Limb (tissue), 2 donors: ENCODE data around the gene FBN2.
"Not testable (repeated sequence)": the region's sequence is repeated elsewhere in the genome, so short reads cannot be mapped to it uniquely, and the experiment has no call there.

Source experiments
- DNase-seq, 2 donors: peaks; one replicate each; pipeline ENCODE4 v3.0.0-alpha.2; 2016; ENCODE audit errors: extremely low spot score in 2 of 2

The FBN2 gene

GRCh38 chr5:128535251-128535650, 2.8 kb downstream of the FBN2 start:
- no peak for DNase-seq

DNA sequence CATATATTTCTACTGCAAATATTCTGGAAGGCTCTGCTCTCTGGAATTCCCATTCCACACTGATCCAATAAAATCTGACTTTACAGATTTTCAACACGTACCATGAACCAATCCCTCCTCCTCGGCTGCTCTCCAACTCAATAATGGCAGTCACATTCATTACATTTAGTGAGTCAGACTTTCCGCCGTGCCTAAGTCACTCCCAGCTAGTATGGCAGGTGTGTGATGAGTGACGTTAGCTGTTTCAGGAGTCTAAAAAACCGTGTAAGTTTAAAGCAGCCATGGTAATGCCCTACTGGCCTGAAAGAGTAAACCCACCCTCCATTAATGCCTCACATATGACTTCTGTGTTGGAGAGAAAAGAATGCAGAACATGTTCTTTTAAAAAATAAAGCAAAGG, 3.3 kb downstream of the FBN2 start:
- peak; percentile 72 to 85 for DNase-seq

DNA sequence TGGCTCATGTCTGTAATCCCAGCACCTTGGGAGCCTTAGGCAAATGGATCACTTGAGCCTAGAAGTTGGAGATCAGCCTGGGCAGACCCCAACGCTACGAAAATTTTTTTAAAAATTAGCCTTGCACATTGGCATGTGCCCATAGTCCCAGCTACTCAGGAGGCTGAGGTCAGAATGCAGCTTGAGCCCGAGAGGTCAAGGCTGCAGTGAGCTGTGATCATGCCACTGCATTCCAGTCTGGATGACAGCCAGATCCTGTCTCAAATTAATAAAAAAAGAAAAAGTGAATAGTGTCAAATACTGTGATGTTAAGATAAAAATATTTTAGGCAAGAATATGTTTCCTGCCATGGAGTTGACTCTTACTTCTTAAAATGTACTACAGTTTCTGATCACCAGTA, 5.3 kb downstream of the FBN2 start:
- no peak for DNase-seq

DNA sequence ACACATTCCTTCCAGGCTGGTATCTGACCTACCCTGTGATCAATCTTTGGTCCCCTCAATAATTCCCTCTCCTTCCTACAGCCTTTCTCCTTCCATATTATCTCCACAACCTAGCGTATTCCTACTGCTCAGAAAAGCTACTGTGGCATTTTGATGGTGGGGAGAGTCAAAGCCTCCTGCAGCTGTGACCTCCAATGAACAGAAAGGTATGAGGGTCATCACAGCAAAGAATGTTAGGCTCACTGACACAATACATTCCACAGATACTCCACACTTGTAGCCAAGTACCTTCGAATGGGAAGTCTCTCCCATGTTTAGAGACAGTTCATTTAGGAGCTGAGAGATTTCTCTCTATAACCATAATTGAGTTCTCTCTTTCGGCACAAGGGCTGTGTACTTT, 5.9 kb downstream of the FBN2 start:
- DNase-seq = no peak

- no peak for DNase-seq
These were observed 9.3 kb downstream of the FBN2 start for GRCh38 chr5:128528637-128529255.

GRCh38 chr5:128528126-128528525, 9.9 kb downstream of the FBN2 start:
- DNase-seq = no peak

GRCh38 chr5:128527077-128527476, 11.0 kb downstream of the FBN2 start:
- no peak for DNase-seq

DNA sequence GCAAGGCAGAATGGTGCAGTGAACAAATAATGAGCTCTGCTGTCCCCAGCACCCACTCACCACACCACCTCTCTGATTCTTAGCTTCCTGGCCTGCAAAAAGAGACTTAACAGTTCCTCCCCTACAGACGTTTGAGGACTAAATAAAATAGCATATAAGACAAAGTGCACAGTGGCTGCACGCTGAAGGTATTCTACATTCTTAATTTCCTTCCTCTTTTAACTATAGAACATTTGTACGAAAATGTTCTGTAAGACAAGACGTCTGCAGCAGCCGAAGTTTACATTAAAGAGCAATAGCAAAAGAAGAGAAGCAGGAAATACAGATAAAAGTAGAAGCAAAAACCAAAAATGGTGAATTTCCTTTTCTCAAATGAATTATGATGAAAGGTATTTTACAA, 15.7 kb downstream of the FBN2 start:
- no peak for DNase-seq

- no peak for DNase-seq
These were observed 18.2 kb downstream of the FBN2 start for GRCh38 chr5:128519827-128520226.

DNA sequence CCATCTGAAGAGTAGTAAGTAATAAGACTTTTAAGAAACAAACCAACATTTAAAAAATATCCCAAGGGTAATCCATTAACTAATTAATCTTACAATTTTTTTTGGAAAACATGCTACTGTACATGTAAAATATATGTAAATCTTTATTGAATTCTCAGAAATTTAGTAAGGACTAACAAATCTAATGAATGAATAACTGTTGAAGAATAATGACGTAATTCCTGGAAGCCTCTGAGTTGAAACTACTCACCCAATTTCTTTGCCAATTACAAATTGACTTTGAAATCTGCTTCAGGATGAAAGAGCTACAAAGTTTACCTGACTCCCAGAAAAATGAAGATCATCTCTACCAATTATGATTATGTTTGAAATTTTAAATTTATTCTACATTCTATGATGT, 21.1 kb downstream of the FBN2 start:
- DNase-seq = no peak

- no peak for DNase-seq
These were observed 24.2 kb downstream of the FBN2 start for GRCh38 chr5:128513806-128514205.

- no peak for DNase-seq
These were observed 25.2 kb downstream of the FBN2 start for GRCh38 chr5:128512894-128513293.

- no peak for DNase-seq
These were observed 31.4 kb downstream of the FBN2 start for GRCh38 chr5:128506643-128507042.

DNA sequence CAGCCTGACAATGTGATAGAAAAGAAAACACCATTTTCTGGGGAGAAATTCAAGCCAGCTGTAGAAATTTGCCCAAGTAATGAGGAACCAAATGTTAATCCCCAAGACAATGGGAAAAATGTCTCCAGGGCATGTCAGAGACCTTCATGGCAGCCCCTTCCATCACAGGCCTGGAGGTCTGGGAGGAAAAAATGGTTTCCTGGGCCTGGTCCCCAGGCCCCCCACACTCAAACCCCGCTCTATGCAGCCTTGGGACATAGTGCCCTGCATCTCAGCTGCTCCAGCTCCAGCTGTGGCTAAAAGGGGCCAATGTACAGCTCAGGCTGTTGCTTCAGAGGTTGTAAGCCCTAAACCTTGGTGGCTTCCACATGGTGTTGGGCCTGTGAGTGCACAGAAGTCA, 34.3 kb downstream of the FBN2 start:
- DNase-seq = not testable (repeated sequence)

DNA sequence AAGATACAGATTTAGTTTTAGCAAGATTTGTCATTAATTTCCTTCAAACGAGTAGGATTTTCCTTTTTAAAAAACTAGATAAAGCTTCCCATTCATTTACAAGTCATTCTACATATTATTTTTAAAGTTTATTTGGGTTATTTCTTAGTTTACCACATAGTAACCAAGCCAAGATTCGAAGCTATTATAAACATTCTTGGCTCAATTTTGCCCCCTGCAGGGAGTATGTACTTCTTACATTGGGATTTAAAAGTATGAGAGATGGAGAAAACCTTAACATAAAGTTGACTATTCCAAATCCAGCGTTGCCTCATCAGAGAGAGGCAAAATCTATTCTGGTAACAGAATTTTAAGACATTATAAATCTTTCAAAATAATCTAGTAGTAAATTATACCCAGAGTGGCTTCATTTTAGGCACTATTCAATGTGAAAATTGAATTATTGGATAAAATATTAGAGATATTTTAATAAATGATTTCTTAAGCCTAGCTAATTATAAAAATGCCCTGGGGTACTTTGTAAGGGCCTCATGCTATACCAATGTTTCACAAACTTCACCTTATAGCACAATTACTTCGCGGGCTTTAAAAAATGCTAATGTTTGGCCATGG, 39.1 kb downstream of the FBN2 start:
- peak in 1 of 2 donors; percentile 74 for DNase-seq

DNA sequence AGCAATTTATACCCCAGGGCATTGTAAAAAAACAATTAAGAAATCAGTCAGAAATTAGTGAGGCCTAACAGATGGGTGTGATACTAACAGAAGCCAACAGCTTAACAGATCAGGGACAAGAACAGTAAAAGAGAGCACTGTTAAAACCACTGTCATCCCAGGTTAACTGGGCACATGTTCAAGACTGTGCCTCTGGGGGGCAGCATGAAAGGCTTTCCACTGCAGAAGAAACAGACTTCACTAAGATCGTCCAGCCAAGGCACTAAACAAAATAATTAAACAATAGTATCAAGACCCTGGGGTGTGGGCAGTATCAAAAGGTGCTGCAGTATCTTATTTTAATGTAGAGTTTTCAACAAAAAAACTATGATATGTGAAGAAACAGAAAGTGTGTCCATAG, 43.5 kb downstream of the FBN2 start:
- DNase-seq = no peak

- no peak for DNase-seq
These were observed 44.3 kb downstream of the FBN2 start for GRCh38 chr5:128493657-128494329.

- DNase-seq = no peak
These were observed 46.8 kb downstream of the FBN2 start for GRCh38 chr5:128491291-128491690.

GRCh38 chr5:128490761-128491160, 47.3 kb downstream of the FBN2 start:
- DNase-seq = no peak

DNA sequence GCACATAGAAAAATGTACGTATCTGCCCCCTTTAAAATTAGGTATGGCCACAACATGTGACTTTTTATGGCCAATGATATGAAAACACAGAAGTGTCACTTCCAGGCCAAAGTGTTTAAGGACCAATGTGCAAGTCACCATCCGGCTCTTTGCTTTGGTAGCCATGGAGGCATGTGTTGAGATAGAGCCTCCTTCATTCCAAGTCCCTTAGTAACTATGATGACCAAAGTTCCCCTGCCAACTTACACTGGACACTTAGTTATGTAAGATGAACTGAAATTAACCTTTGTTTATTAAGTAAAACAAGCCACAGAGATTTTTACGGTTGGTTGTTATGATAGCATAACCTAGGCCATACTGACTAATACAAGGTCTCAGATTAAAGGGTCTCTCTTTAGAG, 51.0 kb downstream of the FBN2 start:
- DNase-seq = no peak

DNA sequence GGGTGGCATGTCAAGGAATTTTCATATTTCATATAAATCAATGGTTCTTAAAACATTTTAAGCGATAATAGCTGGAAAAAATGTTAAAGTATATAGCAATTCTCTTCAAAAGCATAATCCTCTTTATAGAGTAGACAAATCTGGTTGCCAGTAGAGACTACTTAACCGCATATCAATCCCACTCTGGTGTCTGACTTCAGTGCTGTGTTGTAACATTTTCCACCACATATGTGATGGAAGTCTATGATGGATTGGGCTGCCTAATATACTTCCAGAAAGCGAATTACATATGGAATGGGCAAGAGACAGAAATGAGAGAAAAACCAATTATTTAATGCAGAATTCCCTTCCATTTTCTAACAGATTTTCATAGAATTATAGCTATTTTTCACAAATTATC, 54.3 kb downstream of the FBN2 start:
- DNase-seq = no peak

GRCh38 chr5:128480906-128481633, 57.0 kb downstream of the FBN2 start:
- DNase-seq = peak in 1 of 2 donors; percentile 63
